Limb (tissue), 2 donors: ENCODE data around the gene MRPL50.
"Not testable (repeated sequence)": the region's sequence is repeated elsewhere in the genome, so short reads cannot be mapped to it uniquely, and the experiment has no call there.

Source experiments
- DNase-seq, 2 donors: peaks; one replicate each; pipeline ENCODE4 v3.0.0-alpha.2; 2016; ENCODE audit errors: extremely low spot score in 2 of 2

The MRPL50 gene

DNA sequence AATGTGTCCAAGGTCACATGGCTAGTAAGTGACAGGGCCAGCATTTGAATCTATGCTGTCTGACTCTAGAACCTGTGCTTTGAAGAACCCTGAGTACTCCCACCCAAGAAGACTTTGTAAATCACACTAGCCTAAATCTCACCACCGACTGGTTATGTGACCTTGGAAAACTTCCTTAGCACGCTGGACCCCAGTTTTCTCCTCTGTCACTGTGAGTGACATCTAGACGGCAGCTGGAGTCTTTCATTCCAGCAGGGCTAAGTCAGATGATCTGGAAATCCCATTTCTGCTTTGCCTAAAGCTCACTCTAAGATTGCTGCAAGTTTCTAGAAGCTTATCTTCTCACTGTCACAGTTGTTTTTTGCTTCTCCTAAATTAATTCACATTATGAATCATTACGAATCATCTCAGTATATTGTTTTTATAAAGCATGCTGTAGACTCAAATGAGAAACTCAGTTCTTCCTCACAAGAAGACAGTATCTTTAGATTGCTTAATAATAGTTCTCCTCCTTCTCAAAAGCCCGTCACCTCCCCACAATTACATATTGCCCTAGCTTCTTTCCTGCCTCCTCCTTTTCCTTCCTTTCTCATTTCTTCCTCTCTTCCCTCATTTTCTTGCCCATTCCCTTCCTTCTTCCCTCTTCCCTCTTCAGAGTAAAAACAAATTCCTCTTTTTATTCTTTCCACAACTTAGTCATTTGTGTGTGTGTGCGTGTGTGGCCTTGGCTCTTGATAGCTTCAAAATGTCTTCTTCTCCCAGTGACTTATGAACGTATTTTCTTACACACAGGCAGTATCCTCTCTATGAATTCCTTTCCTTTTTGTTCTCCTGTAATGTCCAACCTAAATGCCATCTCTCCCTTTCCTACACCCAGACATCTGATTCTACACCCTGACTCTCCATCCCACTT is 20.4 kb upstream of the MRPL50 start:
- DNase-seq = no peak

- no peak for DNase-seq
Measured at GRCh38 chr9:101417977-101418376, 19.6 kb upstream of the MRPL50 start.

DNA sequence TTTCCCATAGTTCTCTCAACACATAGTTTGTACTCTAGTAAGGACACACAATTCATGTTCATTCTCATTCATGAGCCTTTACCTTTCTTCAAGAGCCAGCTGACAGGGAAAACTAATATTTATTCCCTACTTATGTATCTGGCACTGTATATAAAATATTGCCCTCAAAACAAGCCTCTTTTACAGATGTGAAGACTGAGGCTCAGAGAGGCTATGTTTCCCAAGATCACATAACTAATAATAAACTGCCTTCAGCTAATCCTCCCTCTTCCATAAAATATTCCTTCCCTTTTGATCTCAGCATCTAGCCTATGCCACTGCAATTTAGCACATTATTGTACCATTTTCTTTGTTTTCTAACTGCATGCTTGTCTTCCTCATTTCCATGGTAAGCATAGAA is 19.0 kb upstream of the MRPL50 start:
- DNase-seq = no peak

GRCh38 chr9:101415578-101415977 is 17.2 kb upstream of the MRPL50 start:
- no peak for DNase-seq

DNA sequence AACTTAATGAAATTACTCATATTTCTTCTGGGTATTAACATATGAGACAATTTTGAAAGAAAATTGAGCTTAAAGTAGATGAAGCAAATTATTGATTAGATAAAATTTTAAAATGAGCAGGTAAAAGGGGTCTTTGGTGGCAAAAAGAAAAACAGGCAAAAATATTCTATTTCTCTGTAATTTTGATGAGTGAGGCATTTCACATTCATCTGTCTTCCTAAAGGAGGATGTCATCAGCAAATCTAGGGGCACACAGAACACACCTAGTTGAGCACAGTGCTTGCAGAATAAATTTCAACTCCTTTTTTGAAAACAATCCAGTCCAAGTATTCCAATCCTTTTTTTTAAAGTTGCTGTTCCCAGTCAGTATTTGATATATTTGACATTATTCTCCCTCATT is 16.4 kb upstream of the MRPL50 start:
- no peak for DNase-seq

DNA sequence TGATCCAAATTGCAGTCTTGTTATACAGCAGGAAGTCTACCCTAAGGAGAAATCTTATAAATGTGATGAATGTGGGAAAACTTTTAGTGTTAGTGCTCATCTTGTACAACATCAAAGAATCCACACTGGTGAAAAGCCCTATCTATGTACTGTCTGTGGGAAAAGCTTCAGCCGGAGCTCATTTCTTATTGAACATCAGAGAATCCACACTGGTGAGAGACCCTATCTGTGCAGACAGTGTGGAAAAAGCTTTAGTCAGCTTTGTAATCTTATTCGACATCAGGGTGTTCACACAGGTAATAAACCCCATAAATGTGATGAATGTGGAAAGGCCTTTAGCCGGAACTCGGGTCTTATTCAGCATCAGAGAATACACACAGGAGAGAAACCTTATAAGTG is 10.7 kb upstream of the MRPL50 start:
- DNase-seq = no peak

DNA sequence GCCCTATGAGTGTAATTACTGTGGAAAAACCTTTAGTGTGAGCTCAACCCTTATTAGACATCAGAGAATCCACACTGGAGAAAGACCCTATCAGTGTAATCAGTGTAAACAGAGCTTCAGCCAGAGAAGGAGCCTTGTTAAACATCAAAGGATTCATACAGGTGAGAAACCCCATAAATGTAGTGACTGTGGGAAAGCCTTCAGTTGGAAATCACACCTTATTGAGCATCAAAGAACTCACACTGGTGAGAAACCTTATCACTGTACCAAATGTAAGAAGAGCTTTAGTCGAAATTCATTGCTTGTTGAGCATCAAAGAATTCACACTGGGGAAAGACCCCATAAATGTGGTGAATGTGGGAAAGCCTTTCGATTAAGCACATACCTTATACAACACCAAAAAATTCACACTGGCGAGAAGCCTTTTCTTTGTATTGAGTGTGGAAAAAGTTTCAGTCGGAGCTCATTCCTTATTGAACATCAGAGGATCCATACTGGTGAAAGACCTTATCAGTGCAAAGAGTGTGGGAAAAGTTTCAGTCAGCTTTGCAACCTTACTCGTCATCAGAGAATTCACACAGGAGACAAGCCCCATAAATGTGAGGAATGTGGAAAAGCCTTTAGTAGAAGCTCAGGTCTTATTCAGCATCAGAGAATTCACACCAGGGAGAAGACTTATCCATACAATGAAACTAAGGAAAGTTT is 10.1 kb upstream of the MRPL50 start:
- no peak for DNase-seq

GRCh38 chr9:101403516-101404285 is 5.3 kb upstream of the MRPL50 start:
- DNase-seq = no peak

GRCh38 chr9:101400120-101400519 is 1.7 kb upstream of the MRPL50 start:
- DNase-seq = no peak

GRCh38 chr9:101399643-101399970 is 1.2 kb upstream of the MRPL50 start:
- DNase-seq = no peak

DNA sequence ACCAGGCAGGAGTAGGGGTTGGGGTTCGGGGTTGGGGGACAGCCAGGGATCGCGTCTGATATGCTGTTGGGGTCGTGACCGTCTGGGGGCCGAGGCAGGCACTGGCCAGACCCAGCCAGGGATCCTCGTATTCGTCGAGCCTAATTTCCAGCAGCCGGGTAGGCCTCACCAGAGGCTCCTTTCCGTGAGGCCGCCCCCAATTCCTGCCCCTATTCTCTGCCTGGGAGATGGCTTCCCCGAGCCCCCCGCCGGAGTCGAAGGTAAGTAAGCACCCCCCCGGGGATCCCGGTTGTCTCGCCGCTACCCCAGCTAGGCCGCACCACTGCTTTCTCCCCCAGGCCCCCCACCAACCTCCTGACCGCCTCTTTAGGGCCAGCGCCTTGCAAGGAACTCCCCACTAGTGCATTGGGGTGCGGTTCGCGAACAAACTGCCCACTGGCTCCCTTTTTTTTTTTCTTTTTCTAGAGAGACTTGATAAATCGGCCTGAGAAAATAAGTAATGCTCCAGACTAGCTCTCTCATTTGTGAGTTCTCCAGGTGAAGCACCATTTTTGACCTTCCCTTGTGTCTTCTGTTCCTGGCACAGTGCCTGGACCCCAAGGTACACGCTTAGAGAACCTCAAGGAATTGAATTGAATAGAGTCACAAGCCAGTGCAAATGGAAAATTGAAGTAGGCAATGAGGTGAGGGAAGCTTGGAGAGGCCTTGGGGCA is 668 bp upstream of the MRPL50 start:
- DNase-seq = no peak

DNA sequence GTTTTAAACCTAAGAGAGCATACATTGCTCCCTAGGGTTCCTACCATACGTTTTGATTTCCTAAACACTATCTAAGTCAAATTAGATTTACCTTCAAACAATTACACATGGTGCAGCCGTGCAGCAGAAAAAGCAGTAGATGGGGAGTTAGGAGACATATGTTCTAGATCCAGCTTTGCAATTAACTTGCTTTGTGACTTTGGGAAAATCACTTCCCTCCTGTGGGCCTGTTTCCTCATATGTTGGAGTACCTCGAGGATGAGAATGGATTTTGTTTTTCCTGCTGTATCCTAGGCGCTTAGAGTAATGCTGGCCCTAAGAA is 711 bp downstream of the MRPL50 start:
- DNase-seq = no peak

DNA sequence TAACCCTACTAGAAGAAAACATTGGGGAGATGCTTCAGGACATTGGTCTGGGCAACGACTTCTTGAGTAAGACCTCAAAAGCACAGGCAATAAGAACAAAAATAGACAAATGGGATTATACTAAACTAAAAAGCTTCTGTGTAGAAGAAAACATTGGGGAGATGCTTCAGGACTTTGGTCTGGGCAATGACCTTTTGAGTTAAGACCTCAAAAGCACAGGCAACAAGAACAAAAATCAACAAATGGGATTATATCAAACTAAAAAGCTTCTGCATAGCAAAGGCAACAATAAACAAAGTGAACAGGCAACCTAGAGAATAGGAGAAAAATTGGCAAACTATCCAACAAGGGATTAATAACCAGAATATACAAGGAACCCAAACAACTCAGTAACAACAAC is 3.7 kb downstream of the MRPL50 start:
- no peak for DNase-seq

DNA sequence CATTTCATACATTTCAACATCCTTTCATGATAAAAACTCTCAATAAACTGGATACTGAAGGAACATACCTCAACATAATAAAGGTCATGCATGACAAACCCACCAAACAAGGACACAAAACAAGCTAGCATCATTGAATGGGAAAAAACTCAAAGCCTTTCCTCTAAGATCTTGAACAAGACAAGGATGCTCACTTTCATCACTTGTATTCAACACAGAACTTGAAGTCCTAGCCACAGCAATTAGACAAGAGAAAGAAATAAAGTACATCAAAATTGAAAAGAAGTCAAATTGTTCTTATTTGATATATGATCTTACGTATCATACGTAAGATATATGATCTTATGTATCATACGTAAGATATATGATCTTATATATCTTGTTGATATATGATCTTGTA is 5.3 kb downstream of the MRPL50 start:
- DNase-seq = no peak

DNA sequence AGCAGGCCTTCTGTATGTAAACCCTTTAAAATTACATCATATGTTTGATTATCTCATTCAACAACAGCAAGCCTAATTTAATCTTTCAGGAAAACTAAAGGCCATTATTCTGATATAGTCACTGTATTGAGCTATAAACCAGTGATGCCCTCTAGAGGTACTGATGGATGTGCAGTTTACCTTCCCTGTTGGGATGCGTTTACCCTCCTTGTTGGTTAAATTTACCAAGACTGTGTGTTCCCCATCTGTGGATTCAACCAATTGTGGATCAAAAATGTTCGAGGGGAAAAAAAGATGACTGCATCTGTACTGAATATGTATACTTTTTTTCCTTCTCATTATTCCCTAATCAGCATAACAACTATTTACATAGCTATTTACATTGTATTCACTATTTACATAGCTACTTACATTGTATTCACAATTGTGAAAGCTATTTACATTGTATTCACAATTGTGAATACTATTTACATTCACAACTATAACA is 9.9 kb downstream of the MRPL50 start:
- DNase-seq = no peak

DNA sequence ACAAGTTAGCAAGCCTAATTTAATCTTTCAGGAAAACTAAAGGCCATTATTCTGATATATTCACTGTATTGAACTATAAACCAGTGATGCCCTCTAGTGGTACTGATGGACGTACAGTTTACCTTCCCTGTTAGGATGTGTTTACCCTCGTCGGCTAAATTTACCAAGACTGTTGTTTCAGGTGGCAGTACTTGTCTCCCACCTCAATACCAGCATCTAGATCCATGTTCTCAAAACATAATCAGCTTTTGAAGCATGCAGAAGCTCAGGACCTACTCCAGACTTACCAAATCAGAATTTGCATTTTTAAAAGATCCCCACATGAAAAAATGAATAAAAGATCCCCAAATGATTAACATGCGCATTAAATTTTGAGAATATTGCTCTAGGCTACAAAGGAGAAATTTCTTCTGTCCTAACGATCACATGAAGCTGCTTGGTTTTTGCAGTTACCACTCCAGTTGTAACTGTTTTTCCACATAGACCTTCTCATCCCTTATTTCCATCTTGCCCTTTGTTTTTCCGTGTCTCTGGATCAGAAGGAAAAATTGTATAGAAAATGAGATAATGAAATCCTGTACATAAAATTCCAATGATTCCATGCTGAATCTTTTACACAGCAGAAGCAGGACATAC is 10.4 kb downstream of the MRPL50 start:
- DNase-seq = peak in 1 of 2 donors; percentile 24

DNA sequence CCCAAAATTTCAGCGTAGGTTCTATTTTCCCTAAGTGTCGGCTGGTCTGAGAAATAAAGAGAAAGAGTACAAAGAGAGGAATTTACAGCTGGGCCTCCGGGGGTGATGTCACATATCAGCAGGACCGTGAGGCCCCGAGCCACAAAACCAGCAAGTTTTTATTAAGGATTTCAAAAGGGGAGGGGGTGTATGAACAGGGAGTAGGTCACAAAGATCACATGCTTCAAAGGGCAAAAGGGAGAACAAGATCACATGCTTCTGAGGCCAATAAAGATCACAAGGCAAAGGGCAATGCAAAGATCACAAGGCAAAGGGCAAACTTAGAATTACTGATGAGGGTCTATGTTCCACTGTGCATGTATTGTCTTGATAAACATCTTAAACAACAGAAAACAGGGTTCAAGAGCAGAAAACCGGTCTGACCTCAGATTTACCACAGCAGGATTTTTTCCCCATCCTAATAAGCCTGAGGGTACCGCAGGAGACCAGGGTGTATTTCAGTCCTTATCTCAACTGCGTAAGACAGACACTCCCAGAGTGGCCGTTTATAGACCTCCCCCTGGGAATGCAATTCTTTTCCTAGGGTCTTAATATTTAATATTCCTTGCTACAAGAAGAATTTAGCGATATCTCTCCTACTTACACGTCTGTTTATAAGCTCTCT is 13.4 kb downstream of the MRPL50 start, which contains the start of gene BAAT:
Gene BAAT, minus strand, starts transcription at position 134 of the 664 bp plus-strand sequence. CDS start 13,602 bp downstream, outside the sequence.
- DNase-seq = not testable (repeated sequence)

GRCh38 chr9:101383361-101383760 is 15.1 kb downstream of the MRPL50 start:
- no peak for DNase-seq

DNA sequence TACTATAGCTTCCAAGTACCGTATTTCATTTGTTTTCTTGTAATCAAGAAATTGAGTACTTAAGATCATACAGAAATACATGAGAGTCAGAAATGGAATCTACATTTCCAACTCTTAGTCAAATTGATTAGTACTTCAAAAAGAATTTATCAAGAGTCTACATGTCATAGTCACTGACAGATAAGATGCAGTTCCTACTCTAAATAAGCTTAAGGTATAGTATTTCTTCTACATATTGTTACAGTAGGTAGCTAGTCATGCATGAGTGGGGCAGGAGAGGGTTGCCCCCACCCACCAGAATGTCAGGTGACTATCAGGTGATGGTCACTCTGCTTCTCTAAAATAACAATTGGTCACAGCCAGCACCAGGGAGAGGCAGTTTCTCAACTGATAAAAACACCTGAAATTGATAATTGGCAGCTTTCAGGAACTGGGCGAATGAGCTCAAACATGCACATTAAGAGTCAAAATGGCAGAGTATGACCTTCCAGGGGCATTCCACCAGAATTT is 16.5 kb downstream of the MRPL50 start:
- DNase-seq = no peak

DNA sequence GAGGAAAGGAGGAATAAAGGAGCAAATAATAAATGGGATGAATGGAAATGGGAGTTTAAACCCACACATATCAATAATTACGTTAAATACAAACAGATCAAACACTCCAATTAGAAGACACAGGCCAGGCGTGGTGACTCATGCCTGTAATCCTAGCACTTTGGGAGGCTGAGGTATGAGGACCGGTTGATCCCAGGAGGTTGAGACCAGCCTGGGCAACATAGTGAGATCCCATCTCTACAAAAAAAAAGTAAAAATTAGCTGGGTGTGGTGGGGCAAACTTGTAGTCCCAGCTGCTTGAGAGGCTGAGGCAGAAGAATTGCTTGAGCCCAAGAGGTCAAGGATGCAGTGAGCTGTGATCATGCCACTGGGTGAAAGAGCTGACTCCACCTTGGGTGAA is 17.3 kb downstream of the MRPL50 start:
- no peak for DNase-seq
